Panc1 (cell line): ENCODE data around the gene SENP8.

Experiments
- POLR2AphosphoS5 ChIP-seq: IDR thresholded peaks from 2 replicates; pipeline ENCODE4 v1.6.1; 2012; ENCODE audit warnings: mild to moderate bottlenecking, low read depth, low read length, moderate library complexity
- SIN3A ChIP-seq: IDR thresholded peaks from 2 replicates; pipeline ENCODE4 v1.6.1; 2012; ENCODE audit warnings: low read depth, mild to moderate bottlenecking, low read length, moderate library complexity, borderline replicate concordance; ENCODE audit not compliant: insufficient read depth
- TCF7L2 ChIP-seq: IDR thresholded peaks from 2 replicates; pipeline ENCODE4 v1.6.1; 2011; ENCODE audit warnings: mild to moderate bottlenecking, low read depth, low read length, inconsistent platforms
- TF ChIP-seq, protein P1 (sequence below): fragments of 450-650 bp; IDR thresholded peaks from 2 replicates; pipeline ENCODE4 v1.5.1; 2017; ENCODE audit warnings: mild to moderate bottlenecking
- TF ChIP-seq, protein P2 (sequence below), 2 experiments: IDR thresholded peaks; 2 replicates each; pipeline ENCODE4 v1.6.1; 2011 to 2012; ENCODE audit warnings: low read depth in 2 of 2, control low read depth in 1 of 2, low read length in 1 of 2, mild to moderate bottlenecking in 1 of 2, moderate library complexity in 1 of 2; ENCODE audit not compliant: insufficient read depth in 1 of 2

DNA sequence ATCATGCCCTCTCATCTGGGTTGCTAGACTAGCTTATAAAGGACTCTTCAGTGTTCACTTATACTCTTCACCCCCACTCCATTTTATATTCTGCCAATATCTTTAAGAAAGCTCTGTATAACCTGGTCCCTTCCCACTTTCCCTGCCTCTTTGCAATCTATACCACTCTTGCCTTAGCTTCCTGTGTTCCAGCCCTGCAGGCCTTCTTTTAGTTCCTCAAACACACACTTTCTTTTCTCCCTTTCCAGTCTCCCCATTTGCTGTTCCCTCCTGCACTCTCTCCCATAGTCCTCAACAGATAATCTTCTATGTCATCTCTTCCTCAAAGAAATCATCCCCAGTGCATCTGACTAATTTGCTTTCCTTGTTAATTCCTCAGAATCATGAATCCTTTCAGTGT lies 28.7 kb downstream of the SENP8 start:
- TF ChIP-seq, protein P1, sequence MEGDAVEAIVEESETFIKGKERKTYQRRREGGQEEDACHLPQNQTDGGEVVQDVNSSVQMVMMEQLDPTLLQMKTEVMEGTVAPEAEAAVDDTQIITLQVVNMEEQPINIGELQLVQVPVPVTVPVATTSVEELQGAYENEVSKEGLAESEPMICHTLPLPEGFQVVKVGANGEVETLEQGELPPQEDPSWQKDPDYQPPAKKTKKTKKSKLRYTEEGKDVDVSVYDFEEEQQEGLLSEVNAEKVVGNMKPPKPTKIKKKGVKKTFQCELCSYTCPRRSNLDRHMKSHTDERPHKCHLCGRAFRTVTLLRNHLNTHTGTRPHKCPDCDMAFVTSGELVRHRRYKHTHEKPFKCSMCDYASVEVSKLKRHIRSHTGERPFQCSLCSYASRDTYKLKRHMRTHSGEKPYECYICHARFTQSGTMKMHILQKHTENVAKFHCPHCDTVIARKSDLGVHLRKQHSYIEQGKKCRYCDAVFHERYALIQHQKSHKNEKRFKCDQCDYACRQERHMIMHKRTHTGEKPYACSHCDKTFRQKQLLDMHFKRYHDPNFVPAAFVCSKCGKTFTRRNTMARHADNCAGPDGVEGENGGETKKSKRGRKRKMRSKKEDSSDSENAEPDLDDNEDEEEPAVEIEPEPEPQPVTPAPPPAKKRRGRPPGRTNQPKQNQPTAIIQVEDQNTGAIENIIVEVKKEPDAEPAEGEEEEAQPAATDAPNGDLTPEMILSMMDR: no peak
- TF ChIP-seq, protein P2, sequence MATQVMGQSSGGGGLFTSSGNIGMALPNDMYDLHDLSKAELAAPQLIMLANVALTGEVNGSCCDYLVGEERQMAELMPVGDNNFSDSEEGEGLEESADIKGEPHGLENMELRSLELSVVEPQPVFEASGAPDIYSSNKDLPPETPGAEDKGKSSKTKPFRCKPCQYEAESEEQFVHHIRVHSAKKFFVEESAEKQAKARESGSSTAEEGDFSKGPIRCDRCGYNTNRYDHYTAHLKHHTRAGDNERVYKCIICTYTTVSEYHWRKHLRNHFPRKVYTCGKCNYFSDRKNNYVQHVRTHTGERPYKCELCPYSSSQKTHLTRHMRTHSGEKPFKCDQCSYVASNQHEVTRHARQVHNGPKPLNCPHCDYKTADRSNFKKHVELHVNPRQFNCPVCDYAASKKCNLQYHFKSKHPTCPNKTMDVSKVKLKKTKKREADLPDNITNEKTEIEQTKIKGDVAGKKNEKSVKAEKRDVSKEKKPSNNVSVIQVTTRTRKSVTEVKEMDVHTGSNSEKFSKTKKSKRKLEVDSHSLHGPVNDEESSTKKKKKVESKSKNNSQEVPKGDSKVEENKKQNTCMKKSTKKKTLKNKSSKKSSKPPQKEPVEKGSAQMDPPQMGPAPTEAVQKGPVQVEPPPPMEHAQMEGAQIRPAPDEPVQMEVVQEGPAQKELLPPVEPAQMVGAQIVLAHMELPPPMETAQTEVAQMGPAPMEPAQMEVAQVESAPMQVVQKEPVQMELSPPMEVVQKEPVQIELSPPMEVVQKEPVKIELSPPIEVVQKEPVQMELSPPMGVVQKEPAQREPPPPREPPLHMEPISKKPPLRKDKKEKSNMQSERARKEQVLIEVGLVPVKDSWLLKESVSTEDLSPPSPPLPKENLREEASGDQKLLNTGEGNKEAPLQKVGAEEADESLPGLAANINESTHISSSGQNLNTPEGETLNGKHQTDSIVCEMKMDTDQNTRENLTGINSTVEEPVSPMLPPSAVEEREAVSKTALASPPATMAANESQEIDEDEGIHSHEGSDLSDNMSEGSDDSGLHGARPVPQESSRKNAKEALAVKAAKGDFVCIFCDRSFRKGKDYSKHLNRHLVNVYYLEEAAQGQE (IDR thresholded peaks at IDR 0.05; ENCODE audit: insufficient read depth in 1 of 2, low read depth in 2 of 2, low read length in 1 of 2): no peak
- no peak for TF ChIP-seq TCF7L2
- no peak for TF ChIP-seq POLR2AphosphoS5
- no peak for TF ChIP-seq SIN3A
